ENCODE measurements around the gene HRNR.

DNA sequence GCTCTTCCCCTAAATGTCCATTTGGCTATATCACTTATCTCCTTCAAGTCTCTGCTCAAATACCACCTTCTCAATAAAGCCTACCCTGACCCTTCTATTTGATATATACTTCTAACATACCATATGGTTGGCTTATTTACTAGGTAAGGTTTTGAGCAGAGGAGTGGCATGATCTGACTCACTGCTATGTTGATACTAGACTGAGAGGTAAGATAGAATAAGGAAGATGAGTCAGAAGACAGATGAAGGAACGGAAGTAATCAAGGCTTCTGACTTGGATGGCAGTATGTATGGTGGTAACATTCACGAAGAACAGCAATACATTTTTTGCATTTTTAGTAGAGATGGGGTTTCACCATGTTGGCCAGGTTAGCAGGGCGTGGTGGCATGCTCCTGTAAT, 4.8 kb upstream of the HRNR start:
- TF ChIP-seq, protein P1, sequence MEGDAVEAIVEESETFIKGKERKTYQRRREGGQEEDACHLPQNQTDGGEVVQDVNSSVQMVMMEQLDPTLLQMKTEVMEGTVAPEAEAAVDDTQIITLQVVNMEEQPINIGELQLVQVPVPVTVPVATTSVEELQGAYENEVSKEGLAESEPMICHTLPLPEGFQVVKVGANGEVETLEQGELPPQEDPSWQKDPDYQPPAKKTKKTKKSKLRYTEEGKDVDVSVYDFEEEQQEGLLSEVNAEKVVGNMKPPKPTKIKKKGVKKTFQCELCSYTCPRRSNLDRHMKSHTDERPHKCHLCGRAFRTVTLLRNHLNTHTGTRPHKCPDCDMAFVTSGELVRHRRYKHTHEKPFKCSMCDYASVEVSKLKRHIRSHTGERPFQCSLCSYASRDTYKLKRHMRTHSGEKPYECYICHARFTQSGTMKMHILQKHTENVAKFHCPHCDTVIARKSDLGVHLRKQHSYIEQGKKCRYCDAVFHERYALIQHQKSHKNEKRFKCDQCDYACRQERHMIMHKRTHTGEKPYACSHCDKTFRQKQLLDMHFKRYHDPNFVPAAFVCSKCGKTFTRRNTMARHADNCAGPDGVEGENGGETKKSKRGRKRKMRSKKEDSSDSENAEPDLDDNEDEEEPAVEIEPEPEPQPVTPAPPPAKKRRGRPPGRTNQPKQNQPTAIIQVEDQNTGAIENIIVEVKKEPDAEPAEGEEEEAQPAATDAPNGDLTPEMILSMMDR (IDR thresholded peaks at IDR 0.05; ENCODE audit: borderline replicate concordance, extremely low read depth, low read length, poor library complexity, severe bottlenecking): no peak
- TF ChIP-seq EZH2 (IDR thresholded peaks at IDR 0.05; ENCODE audit: borderline replicate concordance, low read depth, low read length, severe bottlenecking): no peak
